GM10266 (cell line): ENCODE results near the gene ATP5ME.

Experiments
- DNase-seq: peaks from one replicate; pipeline ENCODE4 v3.0.0; 2012; ENCODE audit errors: extremely low spot score
- CTCF ChIP-seq: IDR thresholded peaks from 2 replicates; pipeline ENCODE4 v1.5.1; 2012; ENCODE audit warnings: mild to moderate bottlenecking, low read depth; ENCODE audit not compliant: control insufficient read depth, insufficient read depth; ENCODE audit errors: missing control alignments

Gene ATP5ME

GRCh38 chr4:680551-680927 is 6.5 kb upstream of the ATP5ME start:
- no peak for TF ChIP-seq CTCF
- peak; percentile 76 for DNase-seq

- DNase-seq, result no peak
- TF ChIP-seq CTCF, result no peak
Observed at GRCh38 chr4:680091-680490, 6.0 kb upstream of the ATP5ME start.

- no peak for TF ChIP-seq CTCF
- DNase-seq, result no peak
Observed at GRCh38 chr4:679629-680028, 5.6 kb upstream of the ATP5ME start.

GRCh38 chr4:679104-679481 is 5.0 kb upstream of the ATP5ME start:
- DNase-seq, result no peak
- TF ChIP-seq CTCF, result no peak

- TF ChIP-seq CTCF, result no peak
- no peak for DNase-seq
Observed at GRCh38 chr4:678331-679103, 4.4 kb upstream of the ATP5ME start.

GRCh38 chr4:677431-678293 is 3.6 kb upstream of the ATP5ME start:
- DNase-seq, result no peak
- TF ChIP-seq CTCF, result no peak

GRCh38 chr4:676871-677235 is 2.8 kb upstream of the ATP5ME start:
- DNase-seq, result no peak
- no peak for TF ChIP-seq CTCF
